HepG2 (cell line): ENCODE data around the gene CLNS1A. TPM values are rescaled to one million over a fixed set of nuclear protein-coding genes. Genes with fewer than 3 reads are reported as not detected.

Experiments
- HES4 ChIP-seq: sonication (generic); formaldehyde crosslinking; IDR thresholded peaks from 2 replicates; pipeline ENCODE4 v1.9.0; 2021; ENCODE audit warnings: mild to moderate bottlenecking, missing genetic modification reagents, borderline replicate concordance
- HNF4A ChIP-seq: sonication (generic); formaldehyde crosslinking; IDR thresholded peaks from 2 replicates; pipeline ENCODE4 v1.4.0; 2020; ENCODE audit warnings: missing genetic modification reagents
- JUN ChIP-seq: sonication (generic); formaldehyde crosslinking; IDR thresholded peaks from 2 replicates; pipeline ENCODE4 v1.4.0; 2020; ENCODE audit warnings: mild to moderate bottlenecking, missing genetic modification reagents
- MAFK ChIP-seq, 2 experiments: IDR thresholded peaks in 1 of 2; conservative IDR thresholded peaks in 1 of 2; 2 replicates each; pipeline ENCODE4 v1.6.1; 2011; ENCODE audit warnings: improper control_type of control experiment in 2 of 2, low read length in 2 of 2
- TBL1XR1 ChIP-seq: fragments of 150-350 bp; IDR thresholded peaks from 2 replicates; pipeline ENCODE4 v1.6.1; 2014; ENCODE audit warnings: borderline replicate concordance, low read length; ENCODE audit not compliant: partially characterized antibody
- ZBTB20 ChIP-seq: sonication (generic); formaldehyde crosslinking; IDR thresholded peaks from 2 replicates; pipeline ENCODE4 v1.8.1; 2023; ENCODE audit warnings: missing genetic modification reagents, low read depth, mild to moderate bottlenecking, borderline replicate concordance
- ZBTB7B ChIP-seq: sonication (generic); formaldehyde crosslinking; IDR thresholded peaks from 2 replicates; pipeline ENCODE4 v1.4.0; 2020; ENCODE audit warnings: missing genetic modification reagents
- ZNF24 ChIP-seq: fragments of 450-650 bp; IDR thresholded peaks from 2 replicates; pipeline ENCODE4 v1.6.1; 2017; ENCODE audit warnings: antibody characterized with exemption, mild to moderate bottlenecking
- ZNF280D ChIP-seq: sonication (generic); formaldehyde crosslinking; IDR thresholded peaks from 2 replicates; pipeline ENCODE4 v1.5.1; 2020; ENCODE audit warnings: mild to moderate bottlenecking, missing genetic modification reagents
- ZNF512 ChIP-seq: sonication (generic); formaldehyde crosslinking; IDR thresholded peaks from 2 replicates; pipeline ENCODE4 v1.4.0; 2020; ENCODE audit warnings: mild to moderate bottlenecking, missing genetic modification reagents
- ZNF891 ChIP-seq: sonication (generic); formaldehyde crosslinking; IDR thresholded peaks from 2 replicates; pipeline ENCODE4 v1.5.0; 2020; ENCODE audit warnings: mild to moderate bottlenecking, missing genetic modification reagents
- polyA plus RNA-seq, 8 experiments: library from polyadenylated mRNA; depleted of rRNA in 3 of 8; stranded (reverse) in 7 of 8; unstranded in 1 of 8; fragments of >200 nt; fragmentation: Illumina TruSeq in 4 of 8; extraction: Trizol in 4 of 8; gene quantifications; 2 replicates each; pipeline versions ENCODE4 v1.2.1 to v1.2.3, GENCODE V29; 2011 to 2016; ENCODE audit warnings: low read depth in 4 of 8, missing spikeins in 1 of 8, mixed read lengths in 1 of 8; ENCODE audit not compliant: insufficient read depth in 1 of 8
- total RNA-seq, 5 experiments: library from RNA; depleted of rRNA; stranded (reverse); fragments of >200 nt; fragmentation: Illumina TruSeq; extraction: Trizol; gene quantifications; 2 replicates each; pipeline ENCODE4 v1.2.3, GENCODE V29; 2016; ENCODE audit warnings: low read depth in 1 of 5
- TF ChIP-seq, protein P1 (sequence below): sonication (generic); formaldehyde crosslinking; IDR thresholded peaks from 2 replicates; pipeline ENCODE4 v1.5.1; 2020; ENCODE audit warnings: mild to moderate bottlenecking, missing genetic modification reagents, borderline replicate concordance
- TF ChIP-seq, protein P2 (sequence below): fragments of 450-650 bp; IDR thresholded peaks from 2 replicates; pipeline ENCODE4 v1.6.1; 2017
- TF ChIP-seq, protein P3 (sequence below): sonication (generic); formaldehyde crosslinking; IDR thresholded peaks from 2 replicates; pipeline ENCODE4 v1.8.1; 2023; ENCODE audit warnings: mild to moderate bottlenecking, missing genetic modification reagents

CLNS1A gene
- total and polyA plus RNA-seq, 2 of the 13 experiments (the other 11 are each of a cell fraction or from before 2014, with no cell fraction given): 158 to 219 TPM

GRCh38 chr11:77637345-77638165 lies at the start of gene CLNS1A (continued):
- TF ChIP-seq, protein P1, sequence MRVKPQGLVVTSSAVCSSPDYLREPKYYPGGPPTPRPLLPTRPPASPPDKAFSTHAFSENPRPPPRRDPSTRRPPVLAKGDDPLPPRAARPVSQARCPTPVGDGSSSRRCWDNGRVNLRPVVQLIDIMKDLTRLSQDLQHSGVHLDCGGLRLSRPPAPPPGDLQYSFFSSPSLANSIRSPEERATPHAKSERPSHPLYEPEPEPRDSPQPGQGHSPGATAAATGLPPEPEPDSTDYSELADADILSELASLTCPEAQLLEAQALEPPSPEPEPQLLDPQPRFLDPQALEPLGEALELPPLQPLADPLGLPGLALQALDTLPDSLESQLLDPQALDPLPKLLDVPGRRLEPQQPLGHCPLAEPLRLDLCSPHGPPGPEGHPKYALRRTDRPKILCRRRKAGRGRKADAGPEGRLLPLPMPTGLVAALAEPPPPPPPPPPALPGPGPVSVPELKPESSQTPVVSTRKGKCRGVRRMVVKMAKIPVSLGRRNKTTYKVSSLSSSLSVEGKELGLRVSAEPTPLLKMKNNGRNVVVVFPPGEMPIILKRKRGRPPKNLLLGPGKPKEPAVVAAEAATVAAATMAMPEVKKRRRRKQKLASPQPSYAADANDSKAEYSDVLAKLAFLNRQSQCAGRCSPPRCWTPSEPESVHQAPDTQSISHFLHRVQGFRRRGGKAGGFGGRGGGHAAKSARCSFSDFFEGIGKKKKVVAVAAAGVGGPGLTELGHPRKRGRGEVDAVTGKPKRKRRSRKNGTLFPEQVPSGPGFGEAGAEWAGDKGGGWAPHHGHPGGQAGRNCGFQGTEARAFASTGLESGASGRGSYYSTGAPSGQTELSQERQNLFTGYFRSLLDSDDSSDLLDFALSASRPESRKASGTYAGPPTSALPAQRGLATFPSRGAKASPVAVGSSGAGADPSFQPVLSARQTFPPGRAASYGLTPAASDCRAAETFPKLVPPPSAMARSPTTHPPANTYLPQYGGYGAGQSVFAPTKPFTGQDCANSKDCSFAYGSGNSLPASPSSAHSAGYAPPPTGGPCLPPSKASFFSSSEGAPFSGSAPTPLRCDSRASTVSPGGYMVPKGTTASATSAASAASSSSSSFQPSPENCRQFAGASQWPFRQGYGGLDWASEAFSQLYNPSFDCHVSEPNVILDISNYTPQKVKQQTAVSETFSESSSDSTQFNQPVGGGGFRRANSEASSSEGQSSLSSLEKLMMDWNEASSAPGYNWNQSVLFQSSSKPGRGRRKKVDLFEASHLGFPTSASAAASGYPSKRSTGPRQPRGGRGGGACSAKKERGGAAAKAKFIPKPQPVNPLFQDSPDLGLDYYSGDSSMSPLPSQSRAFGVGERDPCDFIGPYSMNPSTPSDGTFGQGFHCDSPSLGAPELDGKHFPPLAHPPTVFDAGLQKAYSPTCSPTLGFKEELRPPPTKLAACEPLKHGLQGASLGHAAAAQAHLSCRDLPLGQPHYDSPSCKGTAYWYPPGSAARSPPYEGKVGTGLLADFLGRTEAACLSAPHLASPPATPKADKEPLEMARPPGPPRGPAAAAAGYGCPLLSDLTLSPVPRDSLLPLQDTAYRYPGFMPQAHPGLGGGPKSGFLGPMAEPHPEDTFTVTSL (CRISPR knock-in tag): no peak
- peak; percentile 87; the same call in 1 of the 2 replicates for TF ChIP-seq ZNF891
- peak; percentile 100 for TF ChIP-seq ZNF512
- TF ChIP-seq, protein P2, sequence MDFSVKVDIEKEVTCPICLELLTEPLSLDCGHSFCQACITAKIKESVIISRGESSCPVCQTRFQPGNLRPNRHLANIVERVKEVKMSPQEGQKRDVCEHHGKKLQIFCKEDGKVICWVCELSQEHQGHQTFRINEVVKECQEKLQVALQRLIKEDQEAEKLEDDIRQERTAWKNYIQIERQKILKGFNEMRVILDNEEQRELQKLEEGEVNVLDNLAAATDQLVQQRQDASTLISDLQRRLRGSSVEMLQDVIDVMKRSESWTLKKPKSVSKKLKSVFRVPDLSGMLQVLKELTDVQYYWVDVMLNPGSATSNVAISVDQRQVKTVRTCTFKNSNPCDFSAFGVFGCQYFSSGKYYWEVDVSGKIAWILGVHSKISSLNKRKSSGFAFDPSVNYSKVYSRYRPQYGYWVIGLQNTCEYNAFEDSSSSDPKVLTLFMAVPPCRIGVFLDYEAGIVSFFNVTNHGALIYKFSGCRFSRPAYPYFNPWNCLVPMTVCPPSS: no peak
- peak; percentile 46; the same call in 1 of the 2 replicates for TF ChIP-seq HES4
- no peak for TF ChIP-seq MAFK (conservative IDR thresholded peaks at IDR 0.05 in 1 of 2, IDR thresholded peaks at IDR 0.05 in 1 of 2; ENCODE audit: low read length in 2 of 2)
- peak; percentile 79 for TF ChIP-seq TBL1XR1
- TF ChIP-seq ZBTB20 (CRISPR knock-in tag): peak; percentile 45
- peak; percentile 52; the same call in 1 of the 2 replicates for TF ChIP-seq JUN (CRISPR knock-in tag)
- TF ChIP-seq HNF4A: peak; percentile 40
- peak; percentile 23; the same call in 1 of the 2 replicates for TF ChIP-seq ZNF24
- TF ChIP-seq ZNF280D (CRISPR knock-in tag): 0 out of 2 replicates have a peak, but pooled peaks have one; percentile 42
- peak; percentile 34; the same call in 1 of the 2 replicates for TF ChIP-seq ZBTB7B (CRISPR knock-in tag)
- TF ChIP-seq, protein P3, sequence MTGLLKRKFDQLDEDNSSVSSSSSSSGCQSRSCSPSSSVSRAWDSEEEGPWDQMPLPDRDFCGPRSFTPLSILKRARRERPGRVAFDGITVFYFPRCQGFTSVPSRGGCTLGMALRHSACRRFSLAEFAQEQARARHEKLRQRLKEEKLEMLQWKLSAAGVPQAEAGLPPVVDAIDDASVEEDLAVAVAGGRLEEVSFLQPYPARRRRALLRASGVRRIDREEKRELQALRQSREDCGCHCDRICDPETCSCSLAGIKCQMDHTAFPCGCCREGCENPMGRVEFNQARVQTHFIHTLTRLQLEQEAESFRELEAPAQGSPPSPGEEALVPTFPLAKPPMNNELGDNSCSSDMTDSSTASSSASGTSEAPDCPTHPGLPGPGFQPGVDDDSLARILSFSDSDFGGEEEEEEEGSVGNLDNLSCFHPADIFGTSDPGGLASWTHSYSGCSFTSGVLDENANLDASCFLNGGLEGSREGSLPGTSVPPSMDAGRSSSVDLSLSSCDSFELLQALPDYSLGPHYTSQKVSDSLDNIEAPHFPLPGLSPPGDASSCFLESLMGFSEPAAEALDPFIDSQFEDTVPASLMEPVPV (CRISPR knock-in tag): peak; percentile 71; the same call in 1 of the 2 replicates
